AG09319 (cell line): ENCODE measurements around the gene KHDC3L.
"Not testable (repeated sequence)": the region's sequence is repeated elsewhere in the genome, so short reads cannot be mapped to it uniquely, and the experiment has no call there.

Source experiments
- DNase-seq: peaks from one replicate; pipeline ENCODE4 v3.0.0-alpha.2; 2010; ENCODE audit warnings: low read depth; ENCODE audit errors: extremely low read depth
- CTCF ChIP-seq: IDR thresholded peaks from 2 replicates; pipeline ENCODE4 v1.5.1; 2011; ENCODE audit warnings: low read depth, mild to moderate bottlenecking, inconsistent platforms, low read length, moderate library complexity

The KHDC3L gene

GRCh38 chr6:73388800-73389512 lies 26.5 kb downstream of the KHDC3L start:
- peak; percentile 82 for TF ChIP-seq CTCF
- peak; percentile 20 for DNase-seq

- DNase-seq, result no peak
- TF ChIP-seq CTCF, result no peak
Observed at GRCh38 chr6:73389854-73390253, 27.4 kb downstream of the KHDC3L start.

GRCh38 chr6:73391675-73392074 lies 29.2 kb downstream of the KHDC3L start:
- no peak for DNase-seq
- no peak for TF ChIP-seq CTCF

- not testable (repeated sequence) for DNase-seq
Observed at GRCh38 chr6:73392188-73392587, 29.7 kb downstream of the KHDC3L start.

GRCh38 chr6:73393278-73393677 lies 30.8 kb downstream of the KHDC3L start:
- no peak for TF ChIP-seq CTCF
- no peak for DNase-seq

GRCh38 chr6:73394577-73395354 lies 32.3 kb downstream of the KHDC3L start, which contains the start of gene DDX43:
Gene DDX43 (plus strand): TSS chr6:73394828. CDS start chr6:73394906, 78 bp downstream.
- peak; percentile 18 for DNase-seq
- TF ChIP-seq CTCF, result no peak

- no peak for TF ChIP-seq CTCF
- no peak for DNase-seq
Observed at GRCh38 chr6:73395875-73396274, 33.4 kb downstream of the KHDC3L start.
